ENCODE data around the gene NHERF2.

GRCh38 chr16:2028146-2028545 is 1.4 kb downstream of the NHERF2 start:
- TF ChIP-seq POLR2A (IDR thresholded peaks at IDR 0.05) = no peak
- no peak for TF ChIP-seq CTCF (IDR thresholded peaks at IDR 0.05)
